H1 (cell line): Measurements from ENCODE around the gene SLC30A2. TPM values are rescaled to one million over a fixed set of nuclear protein-coding genes. Genes with fewer than 3 reads are reported as not detected.

ENCODE experiments used
- CTCF ChIA-PET: fragments of 300-600 bp; sonication (Branson Sonifier 250); formaldehyde crosslinking; loops from one replicate; lab custom pipeline; 2021; ENCODE audit not compliant: partially characterized antibody; lab: Charles Lee
- POLR2A ChIA-PET: fragments of 300-600 bp; sonication (Branson Sonifier 250); formaldehyde crosslinking; loops from one replicate; lab custom pipeline; 2021; ENCODE audit warnings: inconsistent platforms; ENCODE audit not compliant: partially characterized antibody; lab: Charles Lee
- DNase-seq, 2 experiments: peaks; one replicate each; pipeline versions ENCODE4 v3.0.0 to v3.0.0-alpha.2; 2010 to 2022; ENCODE audit warnings: low spot score in 2 of 2, low read depth in 1 of 2, mixed read lengths in 1 of 2
- FAIRE-seq: peaks from 2 replicates; lab custom pipeline; 2011; peaks lifted over from hg19 to GRCh38; lab: Jason Lieb, UNC
- H2AFZ ChIP-seq: 2 replicates; pipeline ENCODE4 v1.8.1; 2012; ENCODE audit warnings: low read length, inconsistent platforms
- H2AK5ac ChIP-seq: 2 replicates; pipeline ENCODE4 v1.6.1; 2013; ENCODE audit warnings: low read depth, low read length
- H2BK120ac ChIP-seq: replicated peaks from 2 replicates; pipeline ENCODE3; 2013; ENCODE audit warnings: low read depth, low read length, inconsistent platforms
- H2BK12ac ChIP-seq: 2 replicates; pipeline ENCODE4 v1.6.1; 2013; ENCODE audit warnings: low read depth, low read length
- H2BK15ac ChIP-seq: 2 replicates; pipeline ENCODE4 v1.6.1; 2013; ENCODE audit warnings: low read length
- H2BK20ac ChIP-seq: 2 replicates; pipeline ENCODE4 v1.6.1; 2013; ENCODE audit warnings: low read length
- H2BK5ac ChIP-seq: 2 replicates; pipeline ENCODE4 v1.6.1; 2013; ENCODE audit warnings: low read depth, low read length
- H3K14ac ChIP-seq: 2 replicates; pipeline ENCODE4 v1.6.1; 2013; ENCODE audit warnings: inconsistent platforms; ENCODE audit not compliant: insufficient read length
- H3K18ac ChIP-seq: 2 replicates; pipeline ENCODE4 v1.6.1; 2013; ENCODE audit warnings: low read length; ENCODE audit errors: extremely low read depth
- H3K23ac ChIP-seq: 2 replicates; pipeline ENCODE4 v1.6.1; 2013; ENCODE audit warnings: inconsistent platforms; ENCODE audit not compliant: insufficient read length
- H3K23me2 ChIP-seq: 2 replicates; pipeline ENCODE4 v1.6.1; 2013; ENCODE audit warnings: low read depth, low read length
- H3K27ac ChIP-seq: 2 replicates; pipeline ENCODE4 v1.6.1; 2011; ENCODE audit warnings: low read depth, low read length, inconsistent platforms
- H3K27me3 ChIP-seq, 4 experiments: replicated peaks in 1 of 4; 1 replicate in 1 of 4; 2 replicates in 3 of 4; pipeline versions ENCODE4 v1.6.1 to v1.8.1; 2011 to 2013; ENCODE audit warnings: low read length in 3 of 4, mild to moderate bottlenecking in 3 of 4, inconsistent platforms in 2 of 4, mixed read lengths in 2 of 4, moderate library complexity in 1 of 4; ENCODE audit not compliant: control insufficient read depth in 3 of 4, insufficient read depth in 3 of 4; ENCODE audit errors: extremely low read depth in 1 of 4
- H3K36me3 ChIP-seq, 4 experiments: 2 replicates each; pipeline versions ENCODE4 v1.6.1 to v1.8.1; 2011 to 2013; ENCODE audit warnings: mild to moderate bottlenecking in 4 of 4, low read length in 3 of 4, moderate library complexity in 2 of 4, control low read depth in 1 of 4, inconsistent platforms in 1 of 4; ENCODE audit not compliant: insufficient read depth in 4 of 4, control insufficient read depth in 2 of 4
- H3K4ac ChIP-seq: replicated peaks from 2 replicates; pipeline ENCODE3; 2013; ENCODE audit warnings: low read length, low read depth, mixed read lengths, inconsistent platforms; ENCODE audit not compliant: insufficient read length
- H3K4me1 ChIP-seq, 4 experiments: replicated peaks in 1 of 4; 1 replicate in 1 of 4; 2 replicates in 3 of 4; pipeline versions ENCODE4 v1.6.1 to v1.8.1; 2011 to 2013; ENCODE audit warnings: low read length in 3 of 4, inconsistent platforms in 2 of 4, mixed read lengths in 1 of 4; ENCODE audit not compliant: insufficient read depth in 4 of 4, control insufficient read depth in 3 of 4
- H3K4me2 ChIP-seq, 2 experiments: 2 replicates each; pipeline versions ENCODE4 v1.6.1 to v1.8.1; 2011 to 2013; ENCODE audit warnings: low read depth in 2 of 2, low read length in 2 of 2, control low read depth in 1 of 2, inconsistent platforms in 1 of 2, mild to moderate bottlenecking in 1 of 2; ENCODE audit not compliant: insufficient read depth in 1 of 2
- H3K4me3 ChIP-seq, 4 experiments: fragments of 200-600, 300-600 bp in 1 of 4; sonication (generic), shearing (Covaris generic), sonication (Bioruptor Twin) in 1 of 4; 2 replicates each; pipeline versions ENCODE4 v1.5.1 to v1.8.1; 2011 to 2016; ENCODE audit warnings: low read length in 4 of 4, low read depth in 3 of 4, control low read depth in 2 of 4, inconsistent platforms in 2 of 4, mild to moderate bottlenecking in 2 of 4, mixed read lengths in 1 of 4, moderate library complexity in 1 of 4; ENCODE audit not compliant: insufficient read depth in 2 of 4; ENCODE audit errors: extremely low read depth in 1 of 4
- H3K56ac ChIP-seq: replicated peaks from 2 replicates; pipeline ENCODE3; 2013; ENCODE audit warnings: low read depth, mild to moderate bottlenecking, mixed read lengths, low read length, inconsistent platforms; ENCODE audit not compliant: insufficient read length
- H3K79me1 ChIP-seq: 2 replicates; pipeline ENCODE4 v1.6.1; 2013; ENCODE audit warnings: low read depth, low read length, control low read depth
- H3K79me2 ChIP-seq, 2 experiments: 2 replicates each; pipeline versions ENCODE4 v1.6.1 to v1.8.1; 2012 to 2013; ENCODE audit warnings: low read length in 2 of 2, mild to moderate bottlenecking in 2 of 2, inconsistent platforms in 1 of 2; ENCODE audit not compliant: insufficient read depth in 2 of 2, control insufficient read depth in 1 of 2
- H3K9ac ChIP-seq, 4 experiments: replicated peaks in 1 of 4; 1 replicate in 1 of 4; 2 replicates in 3 of 4; pipeline versions ENCODE4 v1.6.1 to v1.8.1; 2011 to 2013; ENCODE audit warnings: low read depth in 3 of 4, low read length in 3 of 4, control low read depth in 2 of 4, mild to moderate bottlenecking in 2 of 4, moderate library complexity in 2 of 4, inconsistent platforms in 1 of 4; ENCODE audit errors: extremely low read depth in 1 of 4
- H3K9me3 ChIP-seq, 2 experiments: 2 replicates each; pipeline versions ENCODE4 v1.6.1 to v1.8.1; 2012 to 2013; ENCODE audit warnings: mild to moderate bottlenecking in 2 of 2, moderate library complexity in 2 of 2, control low read depth in 1 of 2, inconsistent platforms in 1 of 2, low read depth in 1 of 2, low read length in 1 of 2, mixed read lengths in 1 of 2; ENCODE audit not compliant: insufficient read depth in 2 of 2
- H4K20me1 ChIP-seq, 2 experiments: replicated peaks in 1 of 2; 2 replicates each; pipeline versions ENCODE3 to v1.8.1; 2011 to 2013; ENCODE audit warnings: inconsistent platforms in 2 of 2, low read length in 2 of 2, mild to moderate bottlenecking in 1 of 2; ENCODE audit not compliant: insufficient read depth in 2 of 2, control insufficient read depth in 1 of 2
- H4K5ac ChIP-seq: 2 replicates; pipeline ENCODE4 v1.6.1; 2013; ENCODE audit warnings: low read length, low read depth, mixed read lengths, inconsistent platforms; ENCODE audit not compliant: insufficient read length
- H4K8ac ChIP-seq: 2 replicates; pipeline ENCODE4 v1.8.0; 2013; ENCODE audit warnings: mild to moderate bottlenecking, moderate library complexity, low read length, inconsistent platforms; ENCODE audit not compliant: insufficient read depth; ENCODE audit errors: extremely low read depth
- H4K91ac ChIP-seq: replicated peaks from 2 replicates; pipeline ENCODE3; 2013; ENCODE audit warnings: low read length, mixed read lengths, inconsistent platforms; ENCODE audit not compliant: insufficient read length
- EZH2 ChIP-seq: fragments of 200-600 bp; sonication (generic); IDR thresholded peaks from 2 replicates; pipeline ENCODE4 v1.7.1; 2012; ENCODE audit warnings: low read depth, mild to moderate bottlenecking, moderate library complexity, low read length, inconsistent platforms; ENCODE audit not compliant: severe bottlenecking
- FOSL1 ChIP-seq: IDR thresholded peaks from 2 replicates; pipeline ENCODE4 v1.6.1; 2011; ENCODE audit warnings: mild to moderate bottlenecking, low read depth, low read length, moderate library complexity; ENCODE audit not compliant: insufficient read depth
- HDAC6 ChIP-seq: IDR thresholded peaks from one replicate; pipeline ENCODE4 v1.7.1; 2012; ENCODE audit warnings: low read depth, mild to moderate bottlenecking, inconsistent platforms, low read length, moderate library complexity
- KDM1A ChIP-seq: fragments of 200-600, 300-600 bp; sonication (generic); IDR thresholded peaks from 2 replicates; pipeline ENCODE4 v1.7.1; 2016; ENCODE audit warnings: mild to moderate bottlenecking, low read length, borderline replicate concordance
- KDM4A ChIP-seq: IDR thresholded peaks from one replicate; pipeline ENCODE4 v1.7.1; 2012; ENCODE audit warnings: low read depth, mild to moderate bottlenecking, moderate library complexity, low read length, inconsistent platforms; ENCODE audit not compliant: severe bottlenecking
- MAFK ChIP-seq: IDR thresholded peaks from 2 replicates; pipeline ENCODE4 v1.6.1; 2012; ENCODE audit warnings: low read depth, mild to moderate bottlenecking, improper control_type of control experiment, low read length
- PHF8 ChIP-seq: fragments of 200-600 bp; sonication (generic); conservative IDR thresholded peaks from 2 replicates; pipeline ENCODE4 v1.7.1; 2012; ENCODE audit warnings: low read depth, mild to moderate bottlenecking, inconsistent platforms, low read length, moderate library complexity
- RFX5 ChIP-seq: IDR thresholded peaks from 2 replicates; pipeline ENCODE4 v1.6.1; 2011; ENCODE audit warnings: low read depth, low read length, improper control_type of control experiment, borderline replicate concordance
- RNF2 ChIP-seq: fragments of 200-900, 300-1000 bp; sonication (generic); IDR thresholded peaks from 2 replicates; pipeline ENCODE4 v1.7.1; 2016; ENCODE audit warnings: borderline replicate concordance, low read depth, mild to moderate bottlenecking, antibody characterized with exemption, low read length; ENCODE audit not compliant: poor library complexity, severe bottlenecking; ENCODE audit errors: missing control alignments
- RXRA ChIP-seq: IDR thresholded peaks from 2 replicates; pipeline ENCODE4 v1.6.1; 2011; ENCODE audit warnings: low read depth, mild to moderate bottlenecking, low read length, moderate library complexity; ENCODE audit not compliant: insufficient read depth
- SP2 ChIP-seq: IDR thresholded peaks from 2 replicates; pipeline ENCODE4 v1.6.1; 2012; ENCODE audit warnings: mild to moderate bottlenecking, low read length, inconsistent platforms
- TAF1 ChIP-seq: IDR thresholded peaks from 2 replicates; pipeline ENCODE4 v1.6.1; 2011; ENCODE audit warnings: mild to moderate bottlenecking, low read depth, low read length
- YY1 ChIP-seq: IDR thresholded peaks from 2 replicates; pipeline ENCODE4 v1.6.1; 2011; ENCODE audit warnings: low read depth, mild to moderate bottlenecking, low read length
- ZNF274 ChIP-seq: IDR thresholded peaks from 2 replicates; pipeline ENCODE4 v1.7.0; 2012; ENCODE audit warnings: low read length, borderline replicate concordance; ENCODE audit errors: extremely low read depth
- WGBS, 2 experiments: shearing (Covaris generic) in 1 of 2; methylation state at CpG; one replicate each; pipeline versions ENCODE4 v1.1.6 to v1.1.7; 2013 to 2015; ENCODE audit warnings: low lambda C conversion rate in 2 of 2, mixed read lengths in 2 of 2, inconsistent platforms in 1 of 2, low coverage in 1 of 2, missing lambda C conversion rate in 1 of 2; ENCODE audit not compliant: insufficient replicate concordance in 2 of 2, insufficient coverage in 1 of 2, insufficient read length in 1 of 2; ENCODE audit errors: extremely low coverage in 1 of 2, missing lambda C conversion rate in 1 of 2; 5-methylcytosine and 5-hydroxymethylcytosine counted together
- polyA plus RNA-seq, 7 experiments: library from polyadenylated mRNA; depleted of rRNA in 3 of 7; stranded (reverse) in 5 of 7; unstranded in 2 of 7; fragments of >200 nt in 5 of 7; fragments of 200-250 nt in 2 of 7; gene quantifications; 1 replicate in 5 of 7; 2 replicates in 1 of 7; 4 replicates in 1 of 7; pipeline versions ENCODE4 v1.2.1 to v1.2.3, GENCODE V29; 2011 to 2013; ENCODE audit warnings: missing spikeins in 2 of 7, mixed read lengths in 2 of 7
- total RNA-seq: library from RNA; stranded (reverse); fragmentation: NEBNext Ultra II Directional; extraction: Animal tissue kit (Norgen Biotek cat#: 25700); gene quantifications from 2 replicates; pipeline ENCODE4 v1.2.1, GENCODE V29; 2021

The SLC30A2 gene
- total and polyA plus RNA-seq, 2 of the 8 experiments (the other 6 are each of a cell fraction or from before 2014, with no cell fraction given): 0.19 to 0.76 TPM

- Histone ChIP-seq H2BK5ac (no peak overlapping the region), H3K4me3 (no peak overlapping the region), H3K27ac (no peak overlapping the region), H3K79me2 (no peaks in the 10 kb centered on the region), H4K20me1 (peaks cover 2% of the 10 kb centered on the region in 2 experiments), H3K4ac (no peak overlapping the region), H2BK20ac (no peak overlapping the region), H3K56ac (no peak overlapping the region), H3K36me3 (no peaks in the 10 kb centered on the region; a peak in 1 of 8 replicates), H3K23ac (no peak overlapping the region), H3K79me1 (no peaks in the 10 kb centered on the region), H4K5ac (no peak overlapping the region), H2BK15ac (no peak overlapping the region), H2BK120ac (no peak overlapping the region), H3K4me2 (no peak overlapping the region), H3K23me2 (peaks cover 10% of the 10 kb centered on the region; the same call in 1 of the 2 replicates), H3K4me1 (peaks cover 0 to 8% (median 5%) of the 10 kb centered on the region in 4 experiments; a peak in 3 of 7 replicates), H2BK12ac (no peak overlapping the region), H2AK5ac (no peak overlapping the region), H3K9ac (no peak overlapping the region), H3K9me3 (no peaks in the 10 kb centered on the region), H3K14ac (no peak overlapping the region), H4K8ac (no peak overlapping the region), H4K91ac (no peak overlapping the region), H3K18ac (no peak overlapping the region), H3K27me3 (peaks cover 31 to 68% (median 57%) of the 10 kb centered on the region in 4 experiments), H2AFZ (no peak overlapping the region)
- 53% methylated on average over 2 of the region's 2 CpGs; no CpG with 5 or more reads in 1 of the 2 experiments for WGBS, 2 experiments
- CTCF ChIA-PET: interaction anchor here (0.6 to 5.6 kb wide), 13 partner anchors 8 to 1049 kb away, joined by 3 to 44 read pairs (median 3); no protein-coding TSS in a partner anchor
- DNase-seq: no peak
- no peak for FAIRE-seq
- POLR2A ChIA-PET: interaction anchor here (0.9 to 3.1 kb wide), 3 partner anchors 11 to 63 kb away, joined by 3 to 11 read pairs (median 4); partner anchors contain the start of gene EXTL1
- TF ChIP-seq RNF2 (no peak), EZH2 (no peak), HDAC6 (no peak), SP2 (no peak), RFX5 (no peak), KDM4A (no peak), TAF1 (no peak), PHF8 (no peak), RXRA (no peak), KDM1A (no peak), ZNF274 (no peak), YY1 (no peak), FOSL1 (no peak), MAFK (no peak)
Measured at GRCh38 chr1:26043765-26044164, 2.2 kb downstream of the SLC30A2 start.
